Liver (tissue), 9 donors: ENCODE data around the gene CLEC16A. TPM values are rescaled to one million over a fixed set of nuclear protein-coding genes. Genes with fewer than 3 reads are reported as not detected.

Experiments used
- DNase-seq: peaks from one replicate; pipeline ENCODE4 v3.0.0-alpha.2; 2017; ENCODE audit warnings: low spot score
- H3K27ac ChIP-seq, 2 donors: one replicate each; pipeline ENCODE4 v1.7.0; 2013; ENCODE audit warnings: inconsistent platforms in 2 of 2, low read length in 2 of 2, control low read depth in 1 of 2, low read depth in 1 of 2, mild to moderate bottlenecking in 1 of 2
- H3K27me3 ChIP-seq, 4 donors: one replicate each; pipeline versions ENCODE4 v1.6.1 to v1.7.0; 2013; ENCODE audit warnings: low read length in 3 of 4, inconsistent platforms in 1 of 4, mild to moderate bottlenecking in 1 of 4, moderate library complexity in 1 of 4; ENCODE audit not compliant: control insufficient read depth in 4 of 4, insufficient read depth in 4 of 4
- H3K36me3 ChIP-seq, 4 donors: one replicate each; pipeline versions ENCODE4 v1.6.1 to v1.7.0; 2013; ENCODE audit warnings: low read length in 3 of 4, mild to moderate bottlenecking in 3 of 4, low read depth in 1 of 4, moderate library complexity in 1 of 4; ENCODE audit not compliant: control insufficient read depth in 4 of 4, insufficient read depth in 3 of 4
- H3K4me1 ChIP-seq, 4 donors: one replicate each; pipeline versions ENCODE4 v1.6.1 to v1.7.0; 2013; ENCODE audit warnings: low read length in 3 of 4, mild to moderate bottlenecking in 3 of 4, moderate library complexity in 1 of 4; ENCODE audit not compliant: control insufficient read depth in 4 of 4, insufficient read depth in 4 of 4
- H3K4me3 ChIP-seq, 3 donors: one replicate each; pipeline versions ENCODE4 v1.6.1 to v1.7.0; 2013; ENCODE audit warnings: low read length in 3 of 3, control low read depth in 1 of 3, low read depth in 1 of 3, mild to moderate bottlenecking in 1 of 3
- H3K9ac ChIP-seq, 2 donors: one replicate each; pipeline ENCODE4 v1.7.0; 2013; ENCODE audit warnings: low read length in 2 of 2, mild to moderate bottlenecking in 2 of 2, moderate library complexity in 2 of 2, control low read depth in 1 of 2, low read depth in 1 of 2
- H3K9me3 ChIP-seq, 4 donors: one replicate each; pipeline versions ENCODE4 v1.6.1 to v1.7.0; 2013; ENCODE audit warnings: low read length in 3 of 4; ENCODE audit not compliant: control insufficient read depth in 4 of 4
- CTCF ChIP-seq: fragments of 150-350 bp; IDR thresholded peaks from 2 replicates; pipeline ENCODE4 v1.5.1; 2017; ENCODE audit warnings: improper control_type of control experiment, low read depth, low read length; ENCODE audit not compliant: missing input control
- EGR1 ChIP-seq, 2 donors: IDR thresholded peaks; 2 replicates each; pipeline ENCODE4 v1.6.1; 2016 to 2018; ENCODE audit warnings: antibody characterized with exemption in 2 of 2, low read depth in 2 of 2
- FOXA1 ChIP-seq: IDR thresholded peaks from 2 replicates; pipeline ENCODE4 v1.6.1; 2016; ENCODE audit warnings: antibody characterized with exemption
- FOXA2 ChIP-seq: IDR thresholded peaks from 2 replicates; pipeline ENCODE4 v1.6.1; 2016; ENCODE audit warnings: antibody characterized with exemption
- GABPA ChIP-seq, 2 donors: IDR thresholded peaks in 1 of 2; conservative IDR thresholded peaks in 1 of 2; 2 replicates each; pipeline ENCODE4 v1.6.1; 2016; ENCODE audit warnings: antibody characterized with exemption in 2 of 2, mild to moderate bottlenecking in 1 of 2, moderate library complexity in 1 of 2
- HNF4A ChIP-seq, 2 donors: conservative IDR thresholded peaks; 2 replicates each; pipeline ENCODE4 v1.6.1; 2016; ENCODE audit warnings: antibody characterized with exemption in 2 of 2, mild to moderate bottlenecking in 2 of 2
- HNF4G ChIP-seq: IDR thresholded peaks from 2 replicates; pipeline ENCODE4 v1.6.1; 2016; ENCODE audit warnings: antibody characterized with exemption
- JUND ChIP-seq, 2 donors: IDR thresholded peaks; 2 replicates each; pipeline ENCODE4 v1.6.1; 2016; ENCODE audit warnings: antibody characterized with exemption in 2 of 2
- MAX ChIP-seq: IDR thresholded peaks from 2 replicates; pipeline ENCODE4 v1.6.1; 2016; ENCODE audit warnings: antibody characterized with exemption
- RAD21 ChIP-seq, 2 donors: IDR thresholded peaks; 2 replicates each; pipeline ENCODE4 v1.6.1; 2016; ENCODE audit warnings: antibody characterized with exemption in 2 of 2, mild to moderate bottlenecking in 2 of 2
- RXRA ChIP-seq, 2 donors: IDR thresholded peaks; 2 replicates each; pipeline ENCODE4 v1.6.1; 2017 to 2018; ENCODE audit warnings: antibody characterized with exemption in 2 of 2, mild to moderate bottlenecking in 1 of 2
- SP1 ChIP-seq: IDR thresholded peaks from 2 replicates; pipeline ENCODE4 v1.6.1; 2018; ENCODE audit warnings: antibody characterized with exemption, mild to moderate bottlenecking
- YY1 ChIP-seq: IDR thresholded peaks from 2 replicates; pipeline ENCODE4 v1.6.1; 2016; ENCODE audit warnings: antibody characterized with exemption, mild to moderate bottlenecking
- ZBTB33 ChIP-seq: IDR thresholded peaks from 2 replicates; pipeline ENCODE4 v1.6.1; 2016; ENCODE audit warnings: antibody characterized with exemption
- WGBS: extraction: QIAGEN DNeasy Blood & Tissue Kit; methylation state at CpG from one replicate; pipeline ENCODE4 v1.1.7; 2013; 5-methylcytosine and 5-hydroxymethylcytosine counted together
- polyA plus RNA-seq, 2 donors: library from polyadenylated mRNA; stranded (reverse) in 1 of 2; unstranded in 1 of 2; fragments of 200-250 nt in 1 of 2; fragments of >200 nt in 1 of 2; fragmentation: Nextera tagmentation in 1 of 2; extraction: Ambion mirVana in 1 of 2; gene quantifications; one replicate each; pipeline versions ENCODE4 v1.2.1 to v1.2.3, GENCODE V29; 2013 to 2015
- total RNA-seq, 2 donors: library from RNA; depleted of rRNA; stranded (reverse); fragments of >200 nt; gene quantifications; one replicate each; pipeline ENCODE4 v1.2.3, GENCODE V29; 2014
- TF ChIP-seq, protein P1 (sequence below): IDR thresholded peaks from 2 replicates; pipeline ENCODE4 v1.6.1; 2016; ENCODE audit warnings: antibody characterized with exemption, mild to moderate bottlenecking
- TF ChIP-seq, protein P2 (sequence below): IDR thresholded peaks from 2 replicates; pipeline ENCODE4 v1.6.1; 2016; ENCODE audit warnings: antibody characterized with exemption
- donor health status: healthy.
- donor health status: healthy.
- donor health status: healthy.
- donor health status: healthy.
- donor health status: healthy.

The CLEC16A gene
- total and polyA plus RNA-seq, 4 donors = 9.7 to 23.0 (median 17.4) TPM

GRCh38 chr16:11151885-11152629 is 207.7 kb downstream of the CLEC16A start:
- no peak for DNase-seq
- H3K4me1 ChIP-seq = peaks cover 0 to 1% (median 0%) of the 10 kb centered on the region in 4 donors

More at GRCh38 chr16:11151885-11152629, 207.7 kb downstream of the CLEC16A start:
- TF ChIP-seq RXRA (IDR thresholded peaks at IDR 0.05) = no peak
- TF ChIP-seq EGR1 (IDR thresholded peaks at IDR 0.05; ENCODE audit: low read depth in 2 of 2) = no peak
- TF ChIP-seq FOXA1 = no peak
- no peak for TF ChIP-seq JUND (IDR thresholded peaks at IDR 0.05)
- TF ChIP-seq HNF4A (conservative IDR thresholded peaks at IDR 0.05) = no peak
- TF ChIP-seq ZBTB33 = no peak
- no peak for TF ChIP-seq FOXA2
- no peak for TF ChIP-seq CTCF
- no peak for TF ChIP-seq YY1
- TF ChIP-seq HNF4G = no peak
- TF ChIP-seq SP1 = no peak
- TF ChIP-seq, protein P1, sequence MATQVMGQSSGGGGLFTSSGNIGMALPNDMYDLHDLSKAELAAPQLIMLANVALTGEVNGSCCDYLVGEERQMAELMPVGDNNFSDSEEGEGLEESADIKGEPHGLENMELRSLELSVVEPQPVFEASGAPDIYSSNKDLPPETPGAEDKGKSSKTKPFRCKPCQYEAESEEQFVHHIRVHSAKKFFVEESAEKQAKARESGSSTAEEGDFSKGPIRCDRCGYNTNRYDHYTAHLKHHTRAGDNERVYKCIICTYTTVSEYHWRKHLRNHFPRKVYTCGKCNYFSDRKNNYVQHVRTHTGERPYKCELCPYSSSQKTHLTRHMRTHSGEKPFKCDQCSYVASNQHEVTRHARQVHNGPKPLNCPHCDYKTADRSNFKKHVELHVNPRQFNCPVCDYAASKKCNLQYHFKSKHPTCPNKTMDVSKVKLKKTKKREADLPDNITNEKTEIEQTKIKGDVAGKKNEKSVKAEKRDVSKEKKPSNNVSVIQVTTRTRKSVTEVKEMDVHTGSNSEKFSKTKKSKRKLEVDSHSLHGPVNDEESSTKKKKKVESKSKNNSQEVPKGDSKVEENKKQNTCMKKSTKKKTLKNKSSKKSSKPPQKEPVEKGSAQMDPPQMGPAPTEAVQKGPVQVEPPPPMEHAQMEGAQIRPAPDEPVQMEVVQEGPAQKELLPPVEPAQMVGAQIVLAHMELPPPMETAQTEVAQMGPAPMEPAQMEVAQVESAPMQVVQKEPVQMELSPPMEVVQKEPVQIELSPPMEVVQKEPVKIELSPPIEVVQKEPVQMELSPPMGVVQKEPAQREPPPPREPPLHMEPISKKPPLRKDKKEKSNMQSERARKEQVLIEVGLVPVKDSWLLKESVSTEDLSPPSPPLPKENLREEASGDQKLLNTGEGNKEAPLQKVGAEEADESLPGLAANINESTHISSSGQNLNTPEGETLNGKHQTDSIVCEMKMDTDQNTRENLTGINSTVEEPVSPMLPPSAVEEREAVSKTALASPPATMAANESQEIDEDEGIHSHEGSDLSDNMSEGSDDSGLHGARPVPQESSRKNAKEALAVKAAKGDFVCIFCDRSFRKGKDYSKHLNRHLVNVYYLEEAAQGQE = no peak
- TF ChIP-seq, protein P2, sequence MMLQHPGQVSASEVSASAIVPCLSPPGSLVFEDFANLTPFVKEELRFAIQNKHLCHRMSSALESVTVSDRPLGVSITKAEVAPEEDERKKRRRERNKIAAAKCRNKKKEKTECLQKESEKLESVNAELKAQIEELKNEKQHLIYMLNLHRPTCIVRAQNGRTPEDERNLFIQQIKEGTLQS = no peak
- no peak for TF ChIP-seq MAX
- TF ChIP-seq GABPA (IDR thresholded peaks at IDR 0.05 in 1 of 2, conservative IDR thresholded peaks at IDR 0.05 in 1 of 2) = no peak
- TF ChIP-seq RAD21 (IDR thresholded peaks at IDR 0.05) = no peak
- Histone ChIP-seq H3K27me3 (no peaks in the 10 kb centered on the region), H3K4me3 (no peak overlapping the region), H3K27ac (no peak overlapping the region), H3K9me3 (no peaks in the 10 kb centered on the region), H3K9ac (no peak overlapping the region), H3K36me3 (no peaks in the 10 kb centered on the region)
- WGBS = 95% methylated on average over 12 of the region's 12 CpGs
